Measurements from ENCODE around the gene CAVIN2. TPM values are rescaled to one million over a fixed set of nuclear protein-coding genes. Genes with fewer than 3 reads are reported as not detected.

The CAVIN2 gene
- total and polyA plus RNA-seq, 10 donors = 19.2 to 205 (median 142) TPM

DNA sequence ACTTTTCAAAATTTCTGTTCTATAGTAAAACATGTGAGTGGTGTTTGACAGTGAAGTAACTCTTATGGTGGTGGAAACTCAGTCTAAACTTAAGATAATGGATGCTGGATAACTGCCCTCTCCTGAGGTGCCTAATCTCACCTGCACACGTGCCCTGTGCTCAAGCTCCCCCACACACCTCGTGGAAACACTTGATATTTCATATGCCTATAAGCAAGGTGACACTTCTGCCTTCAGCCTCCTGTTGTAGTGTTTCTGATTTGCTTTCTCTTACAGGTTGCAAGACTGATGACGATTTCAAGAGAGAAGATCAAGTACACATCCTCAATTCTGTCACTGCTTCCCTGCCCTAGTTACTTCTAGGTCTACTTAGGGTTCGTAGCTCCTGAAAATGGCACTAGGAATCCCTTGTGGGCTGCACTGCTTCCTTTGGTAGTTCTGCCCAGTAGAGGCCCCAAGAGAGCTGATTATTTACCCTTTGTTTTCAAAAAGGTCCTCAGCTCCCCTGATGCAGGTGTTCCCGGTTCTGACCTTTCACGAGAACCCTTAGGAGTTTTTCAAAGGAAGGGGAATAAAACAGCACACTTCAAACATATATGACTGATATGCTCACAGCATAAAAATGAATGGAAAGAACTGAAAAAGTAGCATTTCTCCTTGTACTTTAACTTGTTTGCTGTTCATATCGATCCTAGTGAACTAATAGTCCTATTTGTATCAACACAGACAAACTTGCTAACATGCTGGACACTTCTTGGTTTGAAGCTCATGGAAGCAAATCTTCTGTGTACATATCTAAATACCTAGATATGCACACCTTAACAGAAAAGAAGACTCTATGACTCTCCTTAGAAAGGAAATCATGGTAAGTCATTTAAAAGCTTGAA lies 6.7 kb downstream of the CAVIN2 start:
- H3K27ac ChIP-seq = peak overlapping the region in 6 of 8 donors; percentile 0 to 94 (median 16)
- H3K4me3 ChIP-seq = peak overlapping the region in 6 of 8 donors; percentile 4 to 70 (median 6)
- peaks cover 0 to 12% (median 3%) of the 10 kb centered on the region in 6 donors for H3K36me3 ChIP-seq
- peaks cover 0 to under 1% (median 0%) of the 10 kb centered on the region in 7 donors for H3K27me3 ChIP-seq (replicated peaks in 1 of 7)
- intact Hi-C loops (cut with DNase I; ENCODE audit: low total_unique reads) = no loop called here
- H3K4me1 ChIP-seq = peaks cover 0 to 17% (median 5%) of the 10 kb centered on the region in 6 donors
- WGBS, 5 donors = 41 to 60% (median 48%) methylated on average over 7 of the region's 7 CpGs
- no peaks in the 10 kb centered on the region for H3K9me3 ChIP-seq
- DNase-seq = no peak
- TF ChIP-seq POLR2AphosphoS5 (IDR thresholded peaks at IDR 0.05) = no peak
- TF ChIP-seq POLR2A (IDR thresholded peaks at IDR 0.05) = no peak
- TF ChIP-seq, protein P1, sequence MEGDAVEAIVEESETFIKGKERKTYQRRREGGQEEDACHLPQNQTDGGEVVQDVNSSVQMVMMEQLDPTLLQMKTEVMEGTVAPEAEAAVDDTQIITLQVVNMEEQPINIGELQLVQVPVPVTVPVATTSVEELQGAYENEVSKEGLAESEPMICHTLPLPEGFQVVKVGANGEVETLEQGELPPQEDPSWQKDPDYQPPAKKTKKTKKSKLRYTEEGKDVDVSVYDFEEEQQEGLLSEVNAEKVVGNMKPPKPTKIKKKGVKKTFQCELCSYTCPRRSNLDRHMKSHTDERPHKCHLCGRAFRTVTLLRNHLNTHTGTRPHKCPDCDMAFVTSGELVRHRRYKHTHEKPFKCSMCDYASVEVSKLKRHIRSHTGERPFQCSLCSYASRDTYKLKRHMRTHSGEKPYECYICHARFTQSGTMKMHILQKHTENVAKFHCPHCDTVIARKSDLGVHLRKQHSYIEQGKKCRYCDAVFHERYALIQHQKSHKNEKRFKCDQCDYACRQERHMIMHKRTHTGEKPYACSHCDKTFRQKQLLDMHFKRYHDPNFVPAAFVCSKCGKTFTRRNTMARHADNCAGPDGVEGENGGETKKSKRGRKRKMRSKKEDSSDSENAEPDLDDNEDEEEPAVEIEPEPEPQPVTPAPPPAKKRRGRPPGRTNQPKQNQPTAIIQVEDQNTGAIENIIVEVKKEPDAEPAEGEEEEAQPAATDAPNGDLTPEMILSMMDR (IDR thresholded peaks at IDR 0.05 in 8 of 11, conservative IDR thresholded peaks at IDR 0.05 in 3 of 11) = no peak

GRCh38 chr2:191838526-191838925 lies 8.4 kb downstream of the CAVIN2 start:
- intact Hi-C loops (cut with DNase I; ENCODE audit: low total_unique reads) = no loop called here
- peak overlapping the region in 7 of 8 donors; percentile 2 to 94 (median 72) for H3K27ac ChIP-seq
- DNase-seq = no peak
- peak overlapping the region in 1 of 8 donors; percentile 70 for H3K4me3 ChIP-seq
- H3K9me3 ChIP-seq = no peaks in the 10 kb centered on the region
- peaks cover 0 to 13% (median 3%) of the 10 kb centered on the region in 6 donors for H3K36me3 ChIP-seq
- no peaks in the 10 kb centered on the region for H3K27me3 ChIP-seq (replicated peaks in 1 of 7)
- TF ChIP-seq, protein P1 (IDR thresholded peaks at IDR 0.05 in 8 of 11, conservative IDR thresholded peaks at IDR 0.05 in 3 of 11) = no peak
- TF ChIP-seq POLR2A (IDR thresholded peaks at IDR 0.05) (no peak), POLR2AphosphoS5 (IDR thresholded peaks at IDR 0.05) (no peak)
- H3K4me1 ChIP-seq = peaks cover 0 to 17% (median 5%) of the 10 kb centered on the region in 6 donors
- 67 to 85% (median 75%) methylated on average over 4 of the region's 4 CpGs for WGBS, 5 donors

- Histone ChIP-seq H3K9me3 (no peaks in the 10 kb centered on the region), H3K27ac (peak overlapping the region; percentile 27 to 94 (median 70)), H3K27me3 (replicated peaks in 1 of 7) (no peaks in the 10 kb centered on the region), H3K4me3 (peak overlapping the region in 2 of 8 donors; percentile 2 to 45), H3K4me1 (peaks cover 0 to 24% (median 10%) of the 10 kb centered on the region in 6 donors), H3K36me3 (peaks cover 0 to 13% (median 3%) of the 10 kb centered on the region in 6 donors)
- intact Hi-C loops (cut with DNase I; ENCODE audit: low total_unique reads) = no loop called here
- DNase-seq = no peak
- TF ChIP-seq, protein P1 (IDR thresholded peaks at IDR 0.05 in 8 of 11, conservative IDR thresholded peaks at IDR 0.05 in 3 of 11) = no peak
- peak in 1 of 3 donors; percentile 77 for TF ChIP-seq POLR2AphosphoS5 (IDR thresholded peaks at IDR 0.05)
- 31 to 37% (median 34%) methylated on average over 9 of the region's 9 CpGs for WGBS, 5 donors
These were observed 9.8 kb downstream of the CAVIN2 start for GRCh38 chr2:191836853-191837769.

All from spleen (tissue), 11 donors.